IPS-NIHi7 (cell line): ENCODE data around the gene TUBGCP6.
"Not testable (repeated sequence)": the region's sequence is repeated elsewhere in the genome, so short reads cannot be mapped to it uniquely, and the experiment has no call there.

Source experiments
- DNase-seq: peaks from one replicate; pipeline ENCODE4 v3.0.0; 2012; ENCODE audit warnings: mixed read lengths; ENCODE audit errors: extremely low spot score

Gene TUBGCP6

GRCh38 chr22:50169181-50169759 is 75.6 kb downstream of the TUBGCP6 start:
- no peak for DNase-seq

DNA sequence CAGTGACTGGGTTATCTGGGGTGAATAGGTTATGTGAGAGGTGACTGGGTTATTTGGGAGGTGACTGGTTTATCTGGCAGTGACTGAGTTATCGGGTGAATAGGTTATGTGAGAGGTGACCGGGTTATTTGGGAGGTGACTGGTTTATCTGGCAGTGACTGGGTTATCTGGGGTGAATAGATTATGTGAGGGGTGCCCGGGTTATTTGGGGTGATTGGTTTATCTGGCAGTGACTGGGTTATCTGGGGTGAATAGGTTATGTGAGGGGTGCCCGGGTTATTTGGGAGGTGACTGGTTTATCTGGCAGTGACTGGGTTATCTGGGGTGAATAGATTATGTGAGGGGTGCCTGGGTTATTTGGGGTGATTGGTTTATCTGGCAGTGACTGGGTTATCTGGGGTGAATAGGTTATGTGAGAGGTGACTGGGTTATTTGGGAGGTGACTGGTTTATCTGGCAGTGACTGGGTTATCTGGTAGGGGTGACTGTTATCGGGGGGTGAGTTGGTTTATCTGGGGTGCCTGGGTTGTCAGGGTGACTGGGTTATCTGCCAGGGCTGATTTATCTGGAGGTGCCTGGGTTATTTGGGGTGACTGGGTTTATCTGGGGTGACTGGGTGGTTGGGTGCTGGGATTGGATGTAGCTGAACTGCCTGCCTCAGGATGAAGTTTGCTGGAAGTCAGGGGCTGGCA is 76.2 kb downstream of the TUBGCP6 start:
- not testable (repeated sequence) for DNase-seq

GRCh38 chr22:50167689-50168489 is 76.9 kb downstream of the TUBGCP6 start:
- no peak for DNase-seq
